Measurements from ENCODE around the gene THAP7. TPM values are rescaled to one million over a fixed set of nuclear protein-coding genes. Genes with fewer than 3 reads are reported as not detected.
A peak's percentile ranks its signal among the peaks of the same experiment; 100 is the strongest.

THAP7 gene
- total RNA-seq, 1 experiment from 2014 or later = 24.6 TPM

DNA sequence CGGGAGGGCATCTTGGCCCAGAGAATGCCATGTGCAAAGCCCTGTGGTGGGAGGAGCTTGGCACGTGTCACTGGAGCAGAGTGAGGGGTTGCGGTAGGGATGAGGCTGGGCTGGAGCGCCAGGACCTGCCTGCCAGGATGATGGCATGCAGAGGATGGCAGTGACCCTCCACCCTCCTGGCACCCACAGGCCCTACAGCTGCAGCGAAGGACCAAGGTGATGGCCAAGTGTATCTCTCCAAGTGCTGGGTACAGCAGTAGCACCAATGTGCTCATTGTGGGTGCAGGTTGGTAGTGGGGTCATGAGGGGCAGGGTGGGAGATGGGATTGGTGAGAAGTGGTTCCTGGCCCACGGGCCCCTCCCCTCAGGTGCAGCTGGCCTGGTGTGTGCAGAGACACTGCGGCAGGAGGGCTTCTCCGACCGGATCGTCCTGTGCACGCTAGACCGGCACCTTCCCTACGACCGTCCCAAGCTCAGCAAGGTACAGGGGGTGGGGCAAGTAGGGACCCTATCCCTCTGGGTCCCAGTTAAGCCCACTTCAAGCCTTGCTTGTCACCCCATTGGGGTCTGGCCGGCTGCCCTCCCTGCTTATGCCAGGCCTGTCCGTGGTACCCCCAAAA lies 27.5 kb downstream of the THAP7 start:
- H2BK20ac ChIP-seq (ENCODE audit: low read depth, low read length, poor library complexity, severe bottlenecking) = no peak overlapping the region
- H3K79me2 ChIP-seq (ENCODE audit: insufficient read depth, low read length) = no peaks in the 10 kb centered on the region
- H3K4me2 ChIP-seq (ENCODE audit: insufficient read depth, insufficient read length, low read length) = no peak overlapping the region
- Mint-ChIP-seq H3K4me3 (peak overlapping the region in 1 of 2 experiments; percentile 26; a peak in 1 of 5 replicates), H3K36me3 (ENCODE audit: insufficient read depth in 1 of 3, low read depth in 3 of 3) (peaks cover 0 to 8% (median 4%) of the 10 kb centered on the region in 3 experiments; a peak in 4 of 7 replicates), H3K4me1 (peaks cover 12 to 25% of the 10 kb centered on the region in 2 experiments), H3K27ac (no peak overlapping the region), H3K9me3 (peaks cover 13 to 15% of the 10 kb centered on the region in 2 experiments), H3K27me3 (ENCODE audit: low read depth) (peaks cover 94% of the 10 kb centered on the region)
- no peak overlapping the region for H3K4ac ChIP-seq (ENCODE audit: low read depth, low read length)
- no peak for DNase-seq
- H2BK120ac ChIP-seq (ENCODE audit: low read depth, low read length, poor library complexity, severe bottlenecking) = no peak overlapping the region
- TF ChIP-seq, protein P1, sequence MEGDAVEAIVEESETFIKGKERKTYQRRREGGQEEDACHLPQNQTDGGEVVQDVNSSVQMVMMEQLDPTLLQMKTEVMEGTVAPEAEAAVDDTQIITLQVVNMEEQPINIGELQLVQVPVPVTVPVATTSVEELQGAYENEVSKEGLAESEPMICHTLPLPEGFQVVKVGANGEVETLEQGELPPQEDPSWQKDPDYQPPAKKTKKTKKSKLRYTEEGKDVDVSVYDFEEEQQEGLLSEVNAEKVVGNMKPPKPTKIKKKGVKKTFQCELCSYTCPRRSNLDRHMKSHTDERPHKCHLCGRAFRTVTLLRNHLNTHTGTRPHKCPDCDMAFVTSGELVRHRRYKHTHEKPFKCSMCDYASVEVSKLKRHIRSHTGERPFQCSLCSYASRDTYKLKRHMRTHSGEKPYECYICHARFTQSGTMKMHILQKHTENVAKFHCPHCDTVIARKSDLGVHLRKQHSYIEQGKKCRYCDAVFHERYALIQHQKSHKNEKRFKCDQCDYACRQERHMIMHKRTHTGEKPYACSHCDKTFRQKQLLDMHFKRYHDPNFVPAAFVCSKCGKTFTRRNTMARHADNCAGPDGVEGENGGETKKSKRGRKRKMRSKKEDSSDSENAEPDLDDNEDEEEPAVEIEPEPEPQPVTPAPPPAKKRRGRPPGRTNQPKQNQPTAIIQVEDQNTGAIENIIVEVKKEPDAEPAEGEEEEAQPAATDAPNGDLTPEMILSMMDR (conservative IDR thresholded peaks at IDR 0.05) = no peak
- H3K27me3 ChIP-seq (ENCODE audit: insufficient read depth, low read length) = no peaks in the 10 kb centered on the region; the same call in 1 of the 2 replicates
- H4K20me1 ChIP-seq (ENCODE audit: control insufficient read depth, insufficient read depth, insufficient read length) = no peaks in the 10 kb centered on the region
- H3T11ph ChIP-seq (ENCODE audit: low read length) = no peak overlapping the region
- no peaks in the 10 kb centered on the region for H3K9me3 ChIP-seq (ENCODE audit: control insufficient read depth, low read depth, low read length)
- H4K5ac ChIP-seq (ENCODE audit: insufficient read length, low read depth, low read length) = no peak overlapping the region
- no CpG with 5 or more reads among the region's 16 CpGs for WGBS (ENCODE audit: extremely low coverage, insufficient read length, low lambda C conversion rate)
- no peak overlapping the region for H2BK12ac ChIP-seq (ENCODE audit: insufficient read length, low read depth, low read length)
- no peak overlapping the region for H3K9ac ChIP-seq (ENCODE audit: extremely low read depth, insufficient read length, low read length)
- no peak overlapping the region for H3K14ac ChIP-seq (ENCODE audit: insufficient read depth, low read length)
- no peak overlapping the region for H3K18ac ChIP-seq (ENCODE audit: insufficient read length, low read depth, low read length)
- no peak overlapping the region for H2BK15ac ChIP-seq (ENCODE audit: low read depth, low read length)
- no peak overlapping the region for H3K56ac ChIP-seq (ENCODE audit: insufficient read length, low read depth, low read length)
- no peak overlapping the region for H3K27ac ChIP-seq (ENCODE audit: insufficient read length, low read depth, low read length)
- H3K79me1 ChIP-seq (ENCODE audit: insufficient read depth, low read depth, low read length, poor library complexity, severe bottlenecking) = no peaks in the 10 kb centered on the region
- H3K4me1 ChIP-seq (ENCODE audit: insufficient read depth, low read length) = no peaks in the 10 kb centered on the region
- H4K91ac ChIP-seq (ENCODE audit: insufficient read length, low read depth, low read length) = no peak overlapping the region
- H2AK5ac ChIP-seq (ENCODE audit: insufficient read length, low read length) = no peak overlapping the region
- H2AFZ ChIP-seq (ENCODE audit: low read length) = no peak overlapping the region
- H3K23me2 ChIP-seq (ENCODE audit: insufficient read length, low read depth, low read length, poor library complexity, severe bottlenecking) = peaks cover 3% of the 10 kb centered on the region
- H3K23ac ChIP-seq (ENCODE audit: insufficient read length, low read depth, low read length) = no peak overlapping the region
- H2BK5ac ChIP-seq (ENCODE audit: insufficient read length, low read length) = no peak overlapping the region
- no peak overlapping the region for H4K8ac ChIP-seq (replicated peaks; ENCODE audit: insufficient read length, low read depth, low read length)

Measured in H9 (cell line).